SK-N-SH treated with all-trans-retinoic acid at 6 μM for 48 hours (cell line): ENCODE measurements around the gene IL10RA.

Source experiments
- ARNTL ChIP-seq: fragments of 450-650 bp; formaldehyde crosslinking; IDR thresholded peaks from 2 replicates; pipeline ENCODE4 v1.5.0; 2020; ENCODE audit warnings: low read depth, mild to moderate bottlenecking, moderate library complexity, borderline replicate concordance
- BACH2 ChIP-seq: fragments of 250-450 bp; sonication (Bioruptor Pico); IDR thresholded peaks from 2 replicates; pipeline ENCODE4 v1.9.0; 2021; ENCODE audit warnings: mild to moderate bottlenecking, borderline replicate concordance
- CSDC2 ChIP-seq: fragments of 250-450 bp; sonication (Bioruptor Pico); IDR thresholded peaks from 2 replicates; pipeline ENCODE4 v1.5.0; 2020; ENCODE audit warnings: mild to moderate bottlenecking, moderate library complexity
- GLIS3 ChIP-seq: fragments of 250-450 bp; sonication (Bioruptor Pico); IDR thresholded peaks from 2 replicates; pipeline ENCODE4 v1.5.0; 2020; ENCODE audit warnings: mild to moderate bottlenecking, moderate library complexity
- PATZ1 ChIP-seq: fragments of 250-450 bp; sonication (Bioruptor Pico); IDR thresholded peaks from 2 replicates; pipeline ENCODE4 v1.8.0; 2020; ENCODE audit warnings: mild to moderate bottlenecking, moderate library complexity, borderline replicate concordance
- SNAI2 ChIP-seq: fragments of 250-450 bp; sonication (Bioruptor Pico); IDR thresholded peaks from 2 replicates; pipeline ENCODE4 v1.5.0; 2020; ENCODE audit warnings: mild to moderate bottlenecking, moderate library complexity
- TSHZ2 ChIP-seq: fragments of 250-450 bp; sonication (Bioruptor Pico); IDR thresholded peaks from 2 replicates; pipeline ENCODE4 v1.5.0; 2020; ENCODE audit warnings: mild to moderate bottlenecking, moderate library complexity
- ZC3H10 ChIP-seq: fragments of 250-450 bp; sonication (Bioruptor Pico); IDR thresholded peaks from 2 replicates; pipeline ENCODE4 v1.5.1; 2021; ENCODE audit warnings: mild to moderate bottlenecking, moderate library complexity
- ZFP30 ChIP-seq: fragments of 450-650 bp; formaldehyde crosslinking; IDR thresholded peaks from 2 replicates; pipeline ENCODE4 v1.5.0; 2022; ENCODE audit warnings: mild to moderate bottlenecking, moderate library complexity
- ZNF565 ChIP-seq: fragments of 450-650 bp; formaldehyde crosslinking; conservative IDR thresholded peaks from 2 replicates; pipeline ENCODE4 v1.5.0; 2020; ENCODE audit warnings: low read depth, mild to moderate bottlenecking, moderate library complexity
- ZNF70 ChIP-seq: fragments of 450-650 bp; formaldehyde crosslinking; IDR thresholded peaks from 2 replicates; pipeline ENCODE4 v1.5.0; 2020; ENCODE audit warnings: mild to moderate bottlenecking, moderate library complexity

DNA sequence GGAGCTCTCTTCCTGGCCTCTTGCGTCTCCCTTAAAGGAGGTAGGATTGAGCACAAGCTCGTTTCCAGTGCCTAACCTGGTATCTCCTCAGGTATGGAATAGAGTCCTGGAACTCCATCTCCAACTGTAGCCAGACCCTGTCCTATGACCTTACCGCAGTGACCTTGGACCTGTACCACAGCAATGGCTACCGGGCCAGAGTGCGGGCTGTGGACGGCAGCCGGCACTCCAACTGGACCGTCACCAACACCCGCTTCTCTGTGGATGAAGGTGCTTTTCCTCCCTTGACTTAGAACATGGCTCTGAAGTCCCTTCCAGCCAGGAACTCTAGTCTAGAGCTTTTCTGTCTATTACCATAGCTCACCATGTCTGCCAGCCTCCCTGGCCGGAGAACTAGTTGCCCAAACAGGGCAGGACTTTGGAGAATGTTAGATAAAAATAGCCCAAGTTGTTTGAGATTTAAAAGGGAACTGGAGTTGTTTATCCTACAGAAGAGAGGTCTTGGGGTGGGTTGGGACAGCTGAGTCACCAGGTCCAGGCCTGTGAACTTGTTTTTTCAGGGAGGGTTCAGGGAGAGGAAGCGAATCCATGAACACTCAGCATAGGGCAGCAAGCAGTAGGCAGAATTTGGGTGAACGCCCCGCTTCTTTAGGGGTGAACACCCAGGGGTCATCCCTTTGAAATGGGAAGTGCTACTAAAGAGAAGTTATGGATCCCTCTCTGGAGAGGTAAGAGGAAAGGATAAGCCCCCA lies 3.3 kb downstream of the IL10RA start:
- no peak for TF ChIP-seq ARNTL (CRISPR knock-in tag)
- no peak for TF ChIP-seq ZNF70 (CRISPR knock-in tag)
- no peak for TF ChIP-seq ZC3H10 (CRISPR knock-in tag)
- no peak for TF ChIP-seq TSHZ2 (CRISPR knock-in tag)
- TF ChIP-seq SNAI2 (CRISPR knock-in tag) = no peak
- TF ChIP-seq ZFP30 = no peak
- TF ChIP-seq GLIS3 = no peak
- TF ChIP-seq BACH2 = no peak
- TF ChIP-seq ZNF565 (CRISPR knock-in tag) = no peak
- no peak for TF ChIP-seq CSDC2 (CRISPR knock-in tag)
- no peak for TF ChIP-seq PATZ1 (CRISPR knock-in tag)
